Measurements from ENCODE around the gene BLTP2.

BLTP2 gene

DNA sequence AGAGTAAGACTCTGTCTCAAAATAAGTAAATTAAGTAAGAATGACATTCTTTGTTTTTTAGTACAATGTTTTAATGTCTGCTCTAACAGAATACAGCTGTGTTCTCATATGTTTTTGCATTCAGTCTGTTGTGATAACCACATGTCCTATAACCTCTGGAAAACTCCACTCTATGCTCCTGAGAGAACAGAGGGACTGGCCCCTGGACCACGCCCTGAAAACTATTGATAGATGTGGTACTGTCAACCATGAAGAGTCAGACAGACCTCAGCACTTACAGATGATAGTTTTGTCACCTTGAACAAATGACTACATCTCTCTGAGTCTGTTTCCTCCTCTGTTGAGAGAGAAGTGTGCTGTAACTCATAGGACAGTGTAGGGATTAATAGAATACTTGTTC lies 25.0 kb upstream of the BLTP2 start:
- H3K79me2 ChIP-seq (ENCODE audit: control insufficient read depth, low read length), result peaks cover 49% of the 10 kb centered on the region
- no peak overlapping the region for H3K4me2 ChIP-seq (ENCODE audit: low read length)
- H3K36me3 ChIP-seq (ENCODE audit: control insufficient read depth, low read length), result peaks cover 81% of the 10 kb centered on the region

DNA sequence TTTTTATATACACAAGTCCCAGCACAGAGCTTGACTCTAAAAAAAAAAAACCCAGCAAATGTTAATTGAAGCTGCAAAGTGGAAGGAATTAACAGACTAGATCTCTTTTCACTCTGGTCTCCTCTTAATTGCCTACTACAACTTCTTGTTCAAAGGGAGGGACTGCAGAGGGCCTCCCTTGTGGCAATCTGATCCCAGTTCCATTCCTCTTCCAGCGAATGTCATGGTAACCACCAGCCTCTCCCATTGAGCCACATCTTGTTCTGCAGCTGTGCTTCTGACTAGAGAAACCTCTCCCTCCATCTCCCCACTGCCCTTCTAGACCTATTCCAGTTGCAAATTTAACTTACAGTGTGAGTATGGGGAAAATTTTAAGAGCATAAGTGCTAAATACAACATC lies 22.9 kb upstream of the BLTP2 start:
- Histone ChIP-seq H3K9me2 (replicated peaks; ENCODE audit: control insufficient read depth, low read length) (no peaks in the 10 kb centered on the region), H4K20me1 (ENCODE audit: control insufficient read depth, insufficient read depth, low read depth, low read length) (no peaks in the 10 kb centered on the region), H3K4me2 (ENCODE audit: low read length) (no peak overlapping the region), H3K4me3 (ENCODE audit: low read length) (no peak overlapping the region), H3K27ac (ENCODE audit: low read depth, low read length) (no peak overlapping the region), H3K36me3 (ENCODE audit: control insufficient read depth, low read length) (peaks cover 64% of the 10 kb centered on the region), H3K79me2 (ENCODE audit: control insufficient read depth, low read length) (peaks cover 69% of the 10 kb centered on the region), H3K9me3 (ENCODE audit: control insufficient read depth, insufficient read depth, low read length) (no peaks in the 10 kb centered on the region), H3K27me3 (ENCODE audit: control insufficient read depth, low read length) (no peaks in the 10 kb centered on the region), H3K4me1 (ENCODE audit: control insufficient read depth, low read length) (peaks cover 10% of the 10 kb centered on the region), H3F3A (ENCODE audit: control insufficient read depth, insufficient read depth) (no peaks in the 10 kb centered on the region)
- no peak for TF ChIP-seq EZH2phosphoT487 (IDR thresholded peaks at IDR 0.05; ENCODE audit: borderline replicate concordance, low read length)
- TF ChIP-seq, protein P1, sequence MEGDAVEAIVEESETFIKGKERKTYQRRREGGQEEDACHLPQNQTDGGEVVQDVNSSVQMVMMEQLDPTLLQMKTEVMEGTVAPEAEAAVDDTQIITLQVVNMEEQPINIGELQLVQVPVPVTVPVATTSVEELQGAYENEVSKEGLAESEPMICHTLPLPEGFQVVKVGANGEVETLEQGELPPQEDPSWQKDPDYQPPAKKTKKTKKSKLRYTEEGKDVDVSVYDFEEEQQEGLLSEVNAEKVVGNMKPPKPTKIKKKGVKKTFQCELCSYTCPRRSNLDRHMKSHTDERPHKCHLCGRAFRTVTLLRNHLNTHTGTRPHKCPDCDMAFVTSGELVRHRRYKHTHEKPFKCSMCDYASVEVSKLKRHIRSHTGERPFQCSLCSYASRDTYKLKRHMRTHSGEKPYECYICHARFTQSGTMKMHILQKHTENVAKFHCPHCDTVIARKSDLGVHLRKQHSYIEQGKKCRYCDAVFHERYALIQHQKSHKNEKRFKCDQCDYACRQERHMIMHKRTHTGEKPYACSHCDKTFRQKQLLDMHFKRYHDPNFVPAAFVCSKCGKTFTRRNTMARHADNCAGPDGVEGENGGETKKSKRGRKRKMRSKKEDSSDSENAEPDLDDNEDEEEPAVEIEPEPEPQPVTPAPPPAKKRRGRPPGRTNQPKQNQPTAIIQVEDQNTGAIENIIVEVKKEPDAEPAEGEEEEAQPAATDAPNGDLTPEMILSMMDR (IDR thresholded peaks at IDR 0.05; ENCODE audit: low read depth, low read length, poor library complexity, severe bottlenecking), result no peak

More for the DNA sequence above, 25.0 kb upstream of the BLTP2 start:
- no peaks in the 10 kb centered on the region for H3K9me3 ChIP-seq (ENCODE audit: control insufficient read depth, insufficient read depth, low read length)
- no peaks in the 10 kb centered on the region for H3K27me3 ChIP-seq (ENCODE audit: control insufficient read depth, low read length)
- TF ChIP-seq, protein P1 (IDR thresholded peaks at IDR 0.05; ENCODE audit: low read depth, low read length, poor library complexity, severe bottlenecking), result no peak
- TF ChIP-seq EZH2phosphoT487 (IDR thresholded peaks at IDR 0.05; ENCODE audit: borderline replicate concordance, low read length), result no peak
- no peak overlapping the region for H3K27ac ChIP-seq (ENCODE audit: low read depth, low read length)
- no peaks in the 10 kb centered on the region for H3F3A ChIP-seq (ENCODE audit: control insufficient read depth, insufficient read depth)
- H3K4me3 ChIP-seq (ENCODE audit: low read length), result no peak overlapping the region
- H3K4me1 ChIP-seq (ENCODE audit: control insufficient read depth, low read length), result peaks cover 3% of the 10 kb centered on the region; the same call in 1 of the 2 replicates
- no peaks in the 10 kb centered on the region for H3K9me2 ChIP-seq (replicated peaks; ENCODE audit: control insufficient read depth, low read length)
- no peaks in the 10 kb centered on the region for H4K20me1 ChIP-seq (ENCODE audit: control insufficient read depth, insufficient read depth, low read depth, low read length)

DNA sequence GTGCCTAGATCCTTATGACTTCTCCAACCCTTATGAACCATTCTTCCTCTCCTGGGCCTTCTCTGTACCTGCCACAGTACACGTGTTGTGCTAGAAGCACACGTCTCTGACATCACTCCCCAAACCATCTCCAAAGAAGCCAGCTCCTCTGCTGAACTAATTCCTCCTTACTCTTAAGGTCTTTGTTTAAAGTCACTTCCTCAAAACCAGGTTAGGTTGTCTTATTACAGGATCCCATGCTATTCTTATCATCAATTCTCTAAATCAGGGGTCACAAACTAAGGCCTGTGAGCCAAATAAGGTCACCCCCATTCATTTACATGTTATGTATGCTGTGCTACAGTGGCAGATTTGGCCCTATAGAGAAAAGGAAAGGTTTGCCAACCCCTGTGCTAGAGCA lies 21.0 kb upstream of the BLTP2 start:
- H3K4me3 ChIP-seq (ENCODE audit: low read length), result no peak overlapping the region
- TF ChIP-seq, protein P1 (IDR thresholded peaks at IDR 0.05; ENCODE audit: low read depth, low read length, poor library complexity, severe bottlenecking), result no peak
- no peak for TF ChIP-seq EZH2phosphoT487 (IDR thresholded peaks at IDR 0.05; ENCODE audit: borderline replicate concordance, low read length)
- no peaks in the 10 kb centered on the region for H3K9me2 ChIP-seq (replicated peaks; ENCODE audit: control insufficient read depth, low read length)
- peaks cover 50% of the 10 kb centered on the region for H3K36me3 ChIP-seq (ENCODE audit: control insufficient read depth, low read length)
- H3K4me2 ChIP-seq (ENCODE audit: low read length), result no peak overlapping the region
- H3K79me2 ChIP-seq (ENCODE audit: control insufficient read depth, low read length), result peaks cover 80% of the 10 kb centered on the region
- H3K4me1 ChIP-seq (ENCODE audit: control insufficient read depth, low read length), result peaks cover 14% of the 10 kb centered on the region
- H3K9me3 ChIP-seq (ENCODE audit: control insufficient read depth, insufficient read depth, low read length), result no peaks in the 10 kb centered on the region
- no peaks in the 10 kb centered on the region for H3K27me3 ChIP-seq (ENCODE audit: control insufficient read depth, low read length)
- H3K27ac ChIP-seq (ENCODE audit: low read depth, low read length), result no peak overlapping the region
- no peaks in the 10 kb centered on the region for H3F3A ChIP-seq (ENCODE audit: control insufficient read depth, insufficient read depth)
- no peaks in the 10 kb centered on the region for H4K20me1 ChIP-seq (ENCODE audit: control insufficient read depth, insufficient read depth, low read depth, low read length)
